CD8-positive, alpha-beta memory T cell (primary cell): Measurements from ENCODE around the gene UQCR10. TPM values are rescaled to one million over a fixed set of nuclear protein-coding genes. Genes with fewer than 3 reads are reported as not detected.
A peak's percentile ranks its signal among the peaks of the same experiment; 100 is the strongest.

Source experiments
- CTCF ChIA-PET: fragments of 350-600 bp; sonication (Branson Sonifier 250); formaldehyde crosslinking; loops from one replicate; lab custom pipeline; 2021; ENCODE audit warnings: antibody characterized with exemption; lab: Charles Lee
- POLR2A ChIA-PET: fragments of 350-600 bp; sonication (Branson Sonifier 250); formaldehyde crosslinking; loops from one replicate; lab custom pipeline; 2021; ENCODE audit warnings: antibody characterized with exemption; lab: Charles Lee
- DNase-seq, 5 donors: peaks; one replicate each; pipeline versions ENCODE4 v3.0.0 to v3.0.0-alpha.2; 2020 to 2022; ENCODE audit warnings: mixed read lengths in 1 of 5
- H3K27ac ChIP-seq: one replicate; pipeline ENCODE4 v1.7.0; 2013; ENCODE audit warnings: low read depth, mild to moderate bottlenecking, low read length, moderate library complexity
- H3K27me3 ChIP-seq: 2 replicates; pipeline ENCODE4 v1.7.0; 2013; ENCODE audit warnings: low read length, mild to moderate bottlenecking; ENCODE audit not compliant: insufficient read depth, poor library complexity, severe bottlenecking
- H3K36me3 ChIP-seq: 2 replicates; pipeline ENCODE4 v1.7.0; 2013; ENCODE audit warnings: mild to moderate bottlenecking, low read length, moderate library complexity; ENCODE audit not compliant: insufficient read depth
- H3K4me1 ChIP-seq: 2 replicates; pipeline ENCODE4 v1.7.0; 2013; ENCODE audit warnings: mild to moderate bottlenecking, low read length, moderate library complexity; ENCODE audit not compliant: insufficient read depth
- H3K4me3 ChIP-seq: 2 replicates; pipeline ENCODE4 v1.7.0; 2013; ENCODE audit warnings: mild to moderate bottlenecking, low read length
- H3K9me3 ChIP-seq: 2 replicates; pipeline ENCODE4 v1.7.0; 2013; ENCODE audit warnings: mild to moderate bottlenecking, low read length
- H3K27ac Mint-ChIP-seq, 8 donors: one replicate each; pipeline ENCODE4 v1.8.0; 2020 to 2021; ENCODE audit warnings: mixed read lengths in 8 of 8, mild to moderate bottlenecking in 6 of 8, inconsistent platforms in 3 of 8, moderate library complexity in 3 of 8
- H3K27me3 Mint-ChIP-seq, 2 donors: one replicate each; pipeline ENCODE4 v1.8.0; 2020 to 2021; ENCODE audit warnings: mixed read lengths in 2 of 2, mild to moderate bottlenecking in 1 of 2, moderate library complexity in 1 of 2
- H3K36me3 Mint-ChIP-seq, 3 donors: one replicate each; pipeline ENCODE4 v1.8.0; 2020 to 2021; ENCODE audit warnings: mixed read lengths in 3 of 3, inconsistent platforms in 1 of 3, mild to moderate bottlenecking in 1 of 3
- H3K4me1 Mint-ChIP-seq, 3 donors: one replicate each; pipeline ENCODE4 v1.8.0; 2020 to 2021; ENCODE audit warnings: mixed read lengths in 3 of 3, inconsistent platforms in 1 of 3, mild to moderate bottlenecking in 1 of 3
- H3K4me3 Mint-ChIP-seq, 7 donors: one replicate each; pipeline ENCODE4 v1.8.0; 2020 to 2021; ENCODE audit warnings: mixed read lengths in 7 of 7, mild to moderate bottlenecking in 6 of 7, moderate library complexity in 4 of 7, inconsistent platforms in 2 of 7
- H3K9me3 Mint-ChIP-seq, 5 donors: one replicate each; pipeline ENCODE4 v1.8.0; 2020 to 2022; ENCODE audit warnings: mixed read lengths in 5 of 5, mild to moderate bottlenecking in 3 of 5, moderate library complexity in 2 of 5, inconsistent platforms in 1 of 5
- polyA plus RNA-seq: library from polyadenylated mRNA; unstranded; fragments of 300-500 nt; fragmentation: Illumina TruSeq; gene quantifications from one replicate; pipeline ENCODE4 v1.2.3, GENCODE V29; 2021
- total RNA-seq, 2 experiments: library from RNA; stranded (reverse); gene quantifications; one replicate each; pipeline ENCODE4 v1.2.3, GENCODE V29; 2021

Gene UQCR10
- total and polyA plus RNA-seq, 3 experiments from 2014 or later: 114 to 307 (median 121) TPM

DNA sequence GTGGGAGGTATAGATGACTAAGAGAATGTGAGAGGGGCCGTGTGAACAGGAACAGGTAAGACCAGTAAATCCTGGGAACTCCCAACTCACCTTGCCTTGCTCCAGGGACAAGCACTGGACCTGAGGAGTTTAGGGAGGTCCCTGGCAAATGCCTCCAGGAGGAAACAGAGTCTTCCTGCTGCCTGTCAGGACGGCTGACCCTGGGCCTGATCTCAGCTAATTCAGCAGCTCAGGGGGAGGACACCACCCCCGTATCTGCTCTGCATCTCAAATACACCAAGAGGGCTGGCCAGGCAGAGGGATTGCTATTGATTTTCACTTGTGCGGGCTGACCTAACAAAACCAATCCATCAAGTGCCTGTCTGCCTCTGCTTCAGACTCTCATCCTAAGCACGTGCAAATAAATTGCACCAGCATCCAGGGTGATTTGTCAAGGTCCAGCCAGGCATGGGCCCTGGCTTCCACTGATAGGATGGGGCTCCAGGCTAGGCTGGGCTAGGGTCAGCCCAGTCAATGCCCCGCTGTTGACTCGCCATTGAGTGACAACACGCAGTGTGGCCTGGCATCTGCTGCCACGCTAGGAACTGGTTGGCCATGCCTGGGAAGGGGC is 20.3 kb downstream of the UQCR10 start:
- Mint-ChIP-seq H3K4me1 (no peaks in the 10 kb centered on the region), H3K27me3 (no peaks in the 10 kb centered on the region), H3K9me3 (no peaks in the 10 kb centered on the region), H3K27ac (peak overlapping the region in 2 of 8 donors; percentile 42 to 81), H3K36me3 (peaks cover 4 to 54% (median 18%) of the 10 kb centered on the region in 3 donors), H3K4me3 (no peak overlapping the region)
- no peaks in the 10 kb centered on the region for H3K4me1 ChIP-seq
- no peak for DNase-seq
- ChIA-PET CTCF (no interaction called here), POLR2A (no interaction called here)
- H3K9me3 ChIP-seq: no peaks in the 10 kb centered on the region
- no peaks in the 10 kb centered on the region for H3K27me3 ChIP-seq
- peaks cover 26% of the 10 kb centered on the region for H3K36me3 ChIP-seq
- no peak overlapping the region for H3K4me3 ChIP-seq
- H3K27ac ChIP-seq: no peak overlapping the region

DNA sequence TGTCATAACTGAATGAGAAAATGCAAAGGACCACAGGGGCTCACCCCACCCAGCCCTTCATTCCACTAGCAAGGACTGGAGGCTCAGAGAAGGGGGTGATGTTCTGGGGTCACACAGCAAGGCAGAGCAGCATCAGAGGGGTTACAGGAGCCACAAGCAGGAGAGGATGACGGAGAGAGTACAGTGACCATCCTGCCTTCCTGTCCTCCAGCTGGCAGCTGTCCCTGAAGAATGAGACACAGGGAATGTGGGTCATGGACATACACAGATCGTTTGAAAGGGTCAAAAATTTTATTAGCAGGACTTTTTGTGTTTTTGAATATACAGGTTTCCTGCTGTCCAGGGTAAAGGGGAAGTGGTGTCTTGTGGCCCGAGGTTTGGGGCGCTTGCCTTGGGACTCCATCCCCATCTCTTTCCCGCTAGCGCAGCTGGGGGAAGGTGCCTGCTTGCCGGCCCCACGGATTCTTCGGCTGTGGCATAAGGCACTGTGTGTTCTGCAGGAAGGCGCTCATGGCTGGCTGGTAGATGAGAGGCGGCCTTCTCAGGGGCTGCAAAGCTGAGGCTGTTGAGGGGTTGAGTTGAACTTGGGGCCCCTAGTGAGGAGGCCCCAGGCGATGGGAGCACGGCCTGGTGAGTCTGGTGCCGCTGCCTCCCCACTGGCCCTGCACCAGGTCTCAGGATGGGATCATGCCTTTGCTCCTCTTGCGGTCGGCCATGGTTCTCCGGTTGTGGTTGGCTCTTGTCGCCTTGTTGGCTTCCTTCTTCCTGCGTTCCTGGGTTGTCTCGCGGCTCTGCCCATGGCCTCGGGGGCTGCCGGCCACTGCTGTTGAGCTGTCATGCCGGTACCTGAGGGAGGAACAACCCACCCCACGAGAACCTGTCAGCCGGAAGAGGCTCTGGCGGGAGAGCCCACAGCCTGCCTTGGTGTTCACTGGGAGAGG is 21.4 kb downstream of the UQCR10 start:
- no peak for DNase-seq
- Histone ChIP-seq H3K4me1 (no peaks in the 10 kb centered on the region), H3K36me3 (peaks cover 36% of the 10 kb centered on the region), H3K27ac (no peak overlapping the region), H3K27me3 (no peaks in the 10 kb centered on the region), H3K4me3 (no peak overlapping the region), H3K9me3 (no peaks in the 10 kb centered on the region)
- Mint-ChIP-seq H3K4me1 (no peaks in the 10 kb centered on the region), H3K4me3 (no peak overlapping the region), H3K9me3 (no peaks in the 10 kb centered on the region), H3K27me3 (no peaks in the 10 kb centered on the region), H3K27ac (peak overlapping the region in 1 of 8 donors; percentile 29), H3K36me3 (peaks cover 4 to 66% (median 18%) of the 10 kb centered on the region in 3 donors)
- POLR2A ChIA-PET: no interaction called here
- CTCF ChIA-PET: no interaction called here

DNA sequence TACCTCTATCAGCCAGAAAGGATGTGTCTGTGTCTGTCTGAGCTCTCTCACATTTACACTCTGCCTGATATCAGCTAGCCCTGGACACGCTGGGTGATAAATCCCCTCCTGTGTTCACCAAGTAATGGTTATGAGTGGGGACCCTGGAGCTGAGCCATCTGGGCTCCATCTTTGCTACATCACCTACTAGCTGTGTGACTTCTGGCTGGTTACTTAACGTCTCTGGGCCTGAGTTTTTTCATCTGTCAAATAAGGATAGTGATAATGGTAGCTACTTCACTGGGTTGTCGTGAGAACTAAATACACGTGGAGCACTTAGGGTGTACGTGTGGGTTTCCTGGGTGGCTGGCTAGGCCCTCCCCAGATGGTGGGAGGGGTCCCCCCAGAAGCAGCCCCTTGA is 22.9 kb downstream of the UQCR10 start:
- peaks cover 41% of the 10 kb centered on the region for H3K36me3 ChIP-seq

DNA sequence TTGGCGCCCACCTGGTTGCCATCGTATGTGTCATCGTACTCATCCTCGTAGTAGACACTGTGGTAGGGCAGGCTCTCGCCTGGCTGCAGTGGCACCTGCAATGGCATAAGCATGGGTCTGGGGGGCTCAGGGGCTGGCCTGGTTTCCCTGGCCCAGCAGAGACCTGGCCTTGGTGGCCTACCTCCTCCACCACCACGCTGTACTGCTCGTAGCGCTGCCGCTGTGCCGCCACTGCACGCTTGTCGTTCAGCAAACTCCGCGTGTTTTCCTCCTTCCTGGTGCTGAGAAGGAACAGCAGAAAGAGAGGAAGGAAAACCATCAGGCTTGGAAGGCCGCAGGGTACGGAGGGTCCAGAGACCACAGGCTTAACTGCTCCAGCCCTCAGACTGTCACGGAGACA is 26.2 kb downstream of the UQCR10 start:
- H3K4me1 Mint-ChIP-seq: peaks cover 0 to 4% (median 0%) of the 10 kb centered on the region in 3 donors
- CTCF ChIA-PET: no interaction called here
- no peak for DNase-seq

More for the DNA sequence above, 22.9 kb downstream of the UQCR10 start:
- ChIA-PET CTCF (interaction anchor here (1.2 kb wide), 1 partner anchor 17 kb away, joined by 4 read pairs; no protein-coding TSS in a partner anchor), POLR2A (no interaction called here)
- Histone ChIP-seq H3K27me3 (no peaks in the 10 kb centered on the region), H3K27ac (no peak overlapping the region), H3K4me3 (no peak overlapping the region), H3K9me3 (no peaks in the 10 kb centered on the region), H3K4me1 (no peaks in the 10 kb centered on the region)
- Mint-ChIP-seq H3K27me3 (no peaks in the 10 kb centered on the region), H3K9me3 (no peaks in the 10 kb centered on the region), H3K4me1 (no peaks in the 10 kb centered on the region), H3K4me3 (no peak overlapping the region), H3K27ac (peak overlapping the region in 2 of 8 donors; percentile 6 to 57), H3K36me3 (peaks cover 4 to 74% (median 18%) of the 10 kb centered on the region in 3 donors)
- DNase-seq: no peak

DNA sequence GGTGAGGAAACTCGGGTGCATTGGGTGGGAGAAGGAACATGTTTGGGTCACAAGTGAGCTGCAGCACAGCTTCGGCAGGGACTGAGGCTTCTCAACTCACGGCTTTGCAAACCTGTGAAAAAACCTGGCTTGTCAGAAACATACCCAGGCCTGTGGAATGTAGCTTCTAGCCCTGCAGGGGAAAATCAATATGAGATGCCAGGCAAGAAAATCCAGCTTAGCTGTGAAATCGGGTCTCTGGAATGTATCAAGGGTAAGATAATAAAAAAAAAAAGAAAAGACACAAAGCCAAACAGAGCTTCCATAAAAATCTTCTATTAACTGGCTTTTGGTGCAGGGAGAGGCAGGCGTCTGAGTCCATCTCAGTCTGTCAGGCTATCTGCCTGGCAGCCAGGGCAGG is 28.5 kb downstream of the UQCR10 start:
- no peak for DNase-seq
- Histone ChIP-seq H3K9me3 (no peaks in the 10 kb centered on the region), H3K27ac (no peak overlapping the region), H3K36me3 (peaks cover 63% of the 10 kb centered on the region), H3K27me3 (no peaks in the 10 kb centered on the region), H3K4me3 (no peak overlapping the region), H3K4me1 (no peaks in the 10 kb centered on the region)
- no peaks in the 10 kb centered on the region for H3K9me3 Mint-ChIP-seq
- no peak overlapping the region for H3K4me3 Mint-ChIP-seq
- H3K4me1 Mint-ChIP-seq: peaks cover 0 to 4% (median 0%) of the 10 kb centered on the region in 3 donors
- CTCF ChIA-PET: no interaction called here
- H3K27ac Mint-ChIP-seq: no peak overlapping the region
- POLR2A ChIA-PET: no interaction called here
- H3K27me3 Mint-ChIP-seq: no peaks in the 10 kb centered on the region
- peaks cover 7 to 87% (median 17%) of the 10 kb centered on the region in 3 donors for H3K36me3 Mint-ChIP-seq

More for the DNA sequence above, 26.2 kb downstream of the UQCR10 start:
- Histone ChIP-seq H3K36me3 (peaks cover 58% of the 10 kb centered on the region), H3K4me3 (no peak overlapping the region), H3K9me3 (no peaks in the 10 kb centered on the region), H3K27me3 (no peaks in the 10 kb centered on the region), H3K27ac (no peak overlapping the region), H3K4me1 (no peaks in the 10 kb centered on the region)
- H3K27me3 Mint-ChIP-seq: no peaks in the 10 kb centered on the region
- POLR2A ChIA-PET: no interaction called here
- H3K9me3 Mint-ChIP-seq: no peaks in the 10 kb centered on the region
- H3K27ac Mint-ChIP-seq: no peak overlapping the region
- H3K4me3 Mint-ChIP-seq: no peak overlapping the region
- H3K36me3 Mint-ChIP-seq: peaks cover 8 to 87% (median 17%) of the 10 kb centered on the region in 3 donors

DNA sequence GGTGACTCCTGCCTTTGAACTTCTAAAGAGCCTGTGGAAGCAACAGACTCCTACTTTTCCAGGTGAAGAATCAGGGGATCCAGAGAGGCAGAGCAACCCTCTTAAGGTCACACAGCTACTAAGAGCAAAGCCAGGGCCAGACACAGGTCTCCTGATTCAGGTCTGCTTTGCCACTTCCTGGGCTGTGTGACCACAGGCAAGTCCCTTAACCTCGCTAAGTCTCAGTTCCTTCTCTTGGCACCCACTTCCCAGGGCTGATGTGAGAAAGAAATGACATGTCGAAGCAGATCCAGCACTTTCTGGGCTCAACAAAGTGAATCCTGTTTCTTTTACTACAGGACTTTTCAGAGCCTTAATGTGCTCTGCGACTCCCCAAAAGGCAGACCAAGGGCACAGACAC is 30.2 kb downstream of the UQCR10 start:
- ChIA-PET CTCF (no interaction called here), POLR2A (no interaction called here)
- no peak overlapping the region for H3K27ac ChIP-seq
- Mint-ChIP-seq H3K4me1 (peaks cover 0 to 4% (median 0%) of the 10 kb centered on the region in 3 donors), H3K27me3 (no peaks in the 10 kb centered on the region), H3K4me3 (no peak overlapping the region), H3K36me3 (peaks cover 7 to 86% (median 15%) of the 10 kb centered on the region in 3 donors), H3K9me3 (no peaks in the 10 kb centered on the region), H3K27ac (peak overlapping the region in 1 of 8 donors; percentile 91)
- H3K36me3 ChIP-seq: peaks cover 72% of the 10 kb centered on the region
- H3K4me3 ChIP-seq: no peak overlapping the region
- no peaks in the 10 kb centered on the region for H3K27me3 ChIP-seq
- no peaks in the 10 kb centered on the region for H3K9me3 ChIP-seq
- no peaks in the 10 kb centered on the region for H3K4me1 ChIP-seq
- no peak for DNase-seq

DNA sequence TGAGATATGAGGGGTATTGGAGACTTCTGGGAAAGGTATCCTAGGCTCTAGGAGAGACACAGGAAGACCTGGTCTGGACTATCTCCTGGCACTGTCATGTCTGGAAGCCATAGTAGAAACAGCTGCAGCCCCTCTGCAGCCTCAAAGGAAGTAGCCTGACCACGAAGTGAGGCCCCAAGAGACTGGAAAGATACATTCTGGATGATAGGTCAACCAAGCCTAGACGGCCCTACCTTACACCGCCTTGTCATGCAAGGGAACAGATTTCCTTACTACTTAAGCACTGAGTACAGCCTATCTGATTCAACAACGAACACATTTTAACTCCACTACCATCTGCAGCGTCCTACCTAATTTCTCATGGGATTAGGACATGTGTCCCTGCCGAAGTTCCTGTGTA is 31.1 kb downstream of the UQCR10 start:
- H3K4me3 ChIP-seq: no peak overlapping the region
- Mint-ChIP-seq H3K4me1 (peaks cover 0 to 4% (median 0%) of the 10 kb centered on the region in 3 donors), H3K9me3 (no peaks in the 10 kb centered on the region), H3K27me3 (no peaks in the 10 kb centered on the region), H3K36me3 (peaks cover 8 to 79% (median 15%) of the 10 kb centered on the region in 3 donors), H3K4me3 (no peak overlapping the region), H3K27ac (peak overlapping the region in 5 of 8 donors; percentile 7 to 84 (median 51))
- peaks cover 63% of the 10 kb centered on the region for H3K36me3 ChIP-seq
- no peaks in the 10 kb centered on the region for H3K9me3 ChIP-seq
- no peaks in the 10 kb centered on the region for H3K27me3 ChIP-seq
- H3K27ac ChIP-seq: peak overlapping the region; percentile 47
- H3K4me1 ChIP-seq: no peaks in the 10 kb centered on the region
- CTCF ChIA-PET: no interaction called here
- POLR2A ChIA-PET: no interaction called here
- DNase-seq: no peak

DNA sequence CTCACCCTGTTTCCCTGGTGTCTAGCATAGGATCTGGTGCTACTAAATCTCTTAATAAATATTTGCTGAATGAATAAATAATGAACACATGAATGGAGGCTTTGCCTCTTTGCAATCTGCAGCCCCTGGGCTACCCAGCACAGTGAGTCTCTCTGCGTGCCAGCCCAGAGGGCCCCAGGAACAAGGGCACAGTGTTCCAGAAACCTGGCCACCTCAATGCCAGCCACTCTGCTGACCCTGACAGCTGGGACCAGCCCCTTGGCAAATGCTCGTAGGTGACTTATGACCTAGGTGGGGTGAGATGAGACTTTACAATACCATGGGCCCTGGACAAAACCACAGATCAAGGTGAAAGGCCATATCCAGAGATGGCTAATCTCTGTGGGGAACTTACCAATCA is 31.6 kb downstream of the UQCR10 start:
- POLR2A ChIA-PET: no interaction called here
- no peak overlapping the region for H3K4me3 ChIP-seq
- CTCF ChIA-PET: no interaction called here
- peaks cover 66% of the 10 kb centered on the region for H3K36me3 ChIP-seq
- no peaks in the 10 kb centered on the region for H3K27me3 ChIP-seq
- Mint-ChIP-seq H3K9me3 (no peaks in the 10 kb centered on the region), H3K36me3 (peaks cover 11 to 80% (median 18%) of the 10 kb centered on the region in 3 donors), H3K27ac (peak overlapping the region in 4 of 8 donors; percentile 39 to 73 (median 60)), H3K4me1 (peaks cover 0 to 4% (median 0%) of the 10 kb centered on the region in 3 donors), H3K27me3 (no peaks in the 10 kb centered on the region), H3K4me3 (no peak overlapping the region)
- H3K4me1 ChIP-seq: no peaks in the 10 kb centered on the region
- no peak for DNase-seq
- H3K27ac ChIP-seq: peak overlapping the region; percentile 47
- no peaks in the 10 kb centered on the region for H3K9me3 ChIP-seq
